Measurements from ENCODE around the gene FAM217B.

The FAM217B gene

DNA sequence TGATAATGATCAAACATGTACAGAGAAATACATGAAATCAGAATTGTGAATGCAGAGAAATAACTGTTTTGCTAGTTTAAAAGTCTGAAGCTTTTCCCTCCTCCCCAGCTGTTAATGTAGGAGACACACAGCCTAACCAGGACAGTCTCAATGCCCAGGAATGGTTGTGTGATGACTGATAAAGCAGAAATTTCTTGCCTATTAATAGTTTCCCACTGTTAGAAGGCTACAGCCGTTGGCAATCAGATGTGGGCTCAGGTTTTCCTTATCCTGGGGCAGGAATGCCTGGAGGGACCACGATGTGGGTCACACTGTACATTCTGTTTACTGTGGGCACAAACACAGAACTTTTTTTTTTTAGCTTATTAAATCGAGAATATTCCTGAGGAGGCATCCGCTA is 2.0 kb upstream of the FAM217B start:
- Histone ChIP-seq H3K9ac (ENCODE audit: low read length in 5 of 5) (peak overlapping the region in 1 of 5 donors; percentile 28), H3K36me3 (ENCODE audit: control insufficient read depth in 5 of 5, insufficient read depth in 5 of 5, low read length in 5 of 5) (peaks cover 0 to 10% (median 4%) of the 10 kb centered on the region in 5 donors), H3K4me1 (ENCODE audit: control insufficient read depth in 5 of 5, insufficient read depth in 5 of 5, low read length in 5 of 5) (peaks cover 15 to 67% (median 55%) of the 10 kb centered on the region in 5 donors), H3K27ac (ENCODE audit: low read depth, low read length) (no peak overlapping the region), H3K27me3 (ENCODE audit: control insufficient read depth in 5 of 5, insufficient read depth in 4 of 5, low read length in 5 of 5) (no peaks in the 10 kb centered on the region), H3K4me3 (ENCODE audit: low read depth in 1 of 5, low read length in 5 of 5) (peak overlapping the region in 2 of 5 donors; percentile 17 to 79), H3K9me3 (ENCODE audit: control insufficient read depth in 5 of 5, low read length in 5 of 5) (no peaks in the 10 kb centered on the region)

DNA sequence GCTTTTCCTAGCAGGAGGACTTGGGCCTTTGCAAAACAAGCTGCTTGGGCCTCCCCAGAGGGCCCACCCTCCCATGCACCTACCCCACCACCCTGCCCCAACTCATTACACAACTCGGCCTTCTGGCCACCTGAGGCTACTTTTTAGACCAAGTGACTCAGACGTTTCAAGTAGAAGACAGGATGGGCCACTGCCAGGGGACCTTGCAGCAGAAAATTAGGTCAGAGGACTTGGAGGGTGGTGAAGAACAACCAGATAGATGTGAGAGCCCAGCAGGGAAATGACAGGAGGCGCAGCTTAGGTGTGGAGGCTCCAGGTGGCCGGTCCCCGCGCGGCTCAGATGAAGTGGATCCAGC is 1.5 kb upstream of the FAM217B start:
- H3K36me3 ChIP-seq (ENCODE audit: control insufficient read depth in 5 of 5, insufficient read depth in 5 of 5, low read length in 5 of 5): peaks cover 1 to 11% (median 6%) of the 10 kb centered on the region in 5 donors
- peaks cover 15 to 64% (median 53%) of the 10 kb centered on the region in 5 donors for H3K4me1 ChIP-seq (ENCODE audit: control insufficient read depth in 5 of 5, insufficient read depth in 5 of 5, low read length in 5 of 5)
- no peak overlapping the region for H3K27ac ChIP-seq (ENCODE audit: low read depth, low read length)
- no peak overlapping the region for H3K9ac ChIP-seq (ENCODE audit: low read length in 5 of 5)
- H3K27me3 ChIP-seq (ENCODE audit: control insufficient read depth in 5 of 5, insufficient read depth in 4 of 5, low read length in 5 of 5): no peaks in the 10 kb centered on the region
- peak overlapping the region; percentile 17 to 96 (median 92) for H3K4me3 ChIP-seq (ENCODE audit: low read depth in 1 of 5, low read length in 5 of 5)
- no peaks in the 10 kb centered on the region for H3K9me3 ChIP-seq (ENCODE audit: control insufficient read depth in 5 of 5, low read length in 5 of 5)

DNA sequence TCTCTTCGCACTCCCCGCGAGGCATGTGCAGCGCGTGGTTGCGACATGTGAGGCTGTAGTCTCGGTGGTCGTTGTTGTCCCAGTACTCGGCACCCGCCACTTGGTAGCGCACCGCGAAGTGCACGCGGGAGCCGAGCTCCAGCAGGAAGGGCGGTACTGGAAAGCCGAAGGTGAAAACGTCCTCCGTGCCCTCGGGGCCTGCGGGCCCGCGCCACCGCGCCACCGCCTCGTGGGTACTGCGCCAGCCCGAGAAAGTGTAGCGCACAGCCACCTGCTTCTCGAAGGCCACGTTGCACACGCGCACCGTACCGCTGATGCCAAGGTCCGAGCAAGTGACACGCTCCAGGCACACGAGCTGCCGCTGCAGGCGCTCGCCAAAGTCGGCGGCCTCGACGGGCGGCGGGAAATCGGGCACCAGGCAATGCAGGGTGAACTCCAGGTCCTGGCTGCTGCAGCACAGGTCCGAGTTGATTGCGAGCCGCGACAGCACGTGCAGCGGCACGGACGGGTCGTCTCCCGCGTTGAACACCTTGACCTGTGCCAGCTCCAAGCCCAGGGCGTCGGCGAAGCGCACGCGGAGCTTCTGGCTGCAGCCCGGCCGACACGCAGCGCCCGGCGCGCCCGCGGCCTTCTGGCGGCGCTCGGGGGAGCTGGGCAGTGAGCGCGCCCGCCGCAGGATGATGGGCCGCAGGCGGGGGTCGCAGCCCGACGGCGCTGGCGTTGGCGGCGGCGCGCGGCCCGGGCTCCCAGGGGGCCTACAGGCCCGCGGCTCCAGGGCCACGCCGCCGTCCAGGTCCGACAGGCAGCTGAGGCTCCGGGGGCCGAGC is 924 bp upstream of the FAM217B start:
- no peaks in the 10 kb centered on the region for H3K27me3 ChIP-seq (ENCODE audit: control insufficient read depth in 5 of 5, insufficient read depth in 4 of 5, low read length in 5 of 5)
- H3K4me3 ChIP-seq (ENCODE audit: low read depth in 1 of 5, low read length in 5 of 5): peak overlapping the region in 4 of 5 donors; percentile 79 to 96 (median 93)
- H3K9me3 ChIP-seq (ENCODE audit: control insufficient read depth in 5 of 5, low read length in 5 of 5): no peaks in the 10 kb centered on the region
- H3K27ac ChIP-seq (ENCODE audit: low read depth, low read length): peak overlapping the region; percentile 94
- H3K4me1 ChIP-seq (ENCODE audit: control insufficient read depth in 5 of 5, insufficient read depth in 5 of 5, low read length in 5 of 5): peaks cover 15 to 58% (median 50%) of the 10 kb centered on the region in 5 donors
- peaks cover 7 to 17% (median 11%) of the 10 kb centered on the region in 5 donors for H3K36me3 ChIP-seq (ENCODE audit: control insufficient read depth in 5 of 5, insufficient read depth in 5 of 5, low read length in 5 of 5)
- peak overlapping the region in 4 of 5 donors; percentile 68 to 90 (median 80) for H3K9ac ChIP-seq (ENCODE audit: low read length in 5 of 5)

DNA sequence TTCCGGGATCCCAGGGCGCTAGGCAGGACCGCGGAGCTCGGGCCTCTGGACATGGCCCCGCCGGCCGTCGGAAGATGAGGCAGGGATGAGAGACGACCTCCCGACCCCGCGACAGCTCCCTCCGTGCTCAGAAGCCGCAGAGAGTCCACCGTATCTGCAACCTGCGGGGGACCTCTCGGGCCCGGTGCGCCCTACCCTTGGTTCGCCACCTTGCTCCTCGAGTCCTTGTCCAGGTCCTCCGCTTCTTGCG is 385 bp upstream of the FAM217B start:
- H3K36me3 ChIP-seq (ENCODE audit: control insufficient read depth in 5 of 5, insufficient read depth in 5 of 5, low read length in 5 of 5): peaks cover 11 to 22% (median 15%) of the 10 kb centered on the region in 5 donors
- H3K4me1 ChIP-seq (ENCODE audit: control insufficient read depth in 5 of 5, insufficient read depth in 5 of 5, low read length in 5 of 5): peaks cover 15 to 56% (median 49%) of the 10 kb centered on the region in 5 donors
- H3K9ac ChIP-seq (ENCODE audit: low read length in 5 of 5): peak overlapping the region in 4 of 5 donors; percentile 68 to 90 (median 80)
- H3K27me3 ChIP-seq (ENCODE audit: control insufficient read depth in 5 of 5, insufficient read depth in 4 of 5, low read length in 5 of 5): no peaks in the 10 kb centered on the region
- H3K27ac ChIP-seq (ENCODE audit: low read depth, low read length): peak overlapping the region; percentile 94
- H3K4me3 ChIP-seq (ENCODE audit: low read depth in 1 of 5, low read length in 5 of 5): peak overlapping the region; percentile 59 to 96 (median 92)
- no peaks in the 10 kb centered on the region for H3K9me3 ChIP-seq (ENCODE audit: control insufficient read depth in 5 of 5, low read length in 5 of 5)

DNA sequence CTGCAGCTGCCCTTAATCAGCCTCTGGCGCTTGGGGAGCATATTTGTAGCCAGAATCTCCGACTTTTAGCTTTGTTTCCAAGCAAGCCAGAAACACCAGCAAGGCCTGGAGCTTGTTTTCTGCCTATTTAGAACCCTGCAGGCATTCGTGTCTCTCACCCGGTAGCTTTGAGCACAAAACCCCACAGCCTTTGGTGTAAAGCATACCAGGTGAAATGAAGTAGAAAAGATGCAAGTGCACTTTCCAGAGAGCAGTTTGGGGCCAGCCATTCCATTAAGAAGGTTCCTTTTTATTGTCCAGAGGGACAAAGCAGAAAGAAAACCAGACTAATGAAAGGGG is 736 bp downstream of the FAM217B start:
- peaks cover 15 to 65% (median 57%) of the 10 kb centered on the region in 5 donors for H3K4me1 ChIP-seq (ENCODE audit: control insufficient read depth in 5 of 5, insufficient read depth in 5 of 5, low read length in 5 of 5)
- peaks cover 11 to 25% (median 16%) of the 10 kb centered on the region in 5 donors for H3K36me3 ChIP-seq (ENCODE audit: control insufficient read depth in 5 of 5, insufficient read depth in 5 of 5, low read length in 5 of 5)
- H3K4me3 ChIP-seq (ENCODE audit: low read depth in 1 of 5, low read length in 5 of 5): peak overlapping the region; percentile 79 to 97 (median 94)
- peak overlapping the region; percentile 94 for H3K27ac ChIP-seq (ENCODE audit: low read depth, low read length)
- H3K27me3 ChIP-seq (ENCODE audit: control insufficient read depth in 5 of 5, insufficient read depth in 4 of 5, low read length in 5 of 5): no peaks in the 10 kb centered on the region
- H3K9me3 ChIP-seq (ENCODE audit: control insufficient read depth in 5 of 5, low read length in 5 of 5): no peaks in the 10 kb centered on the region
- peak overlapping the region in 4 of 5 donors; percentile 60 to 73 (median 62) for H3K9ac ChIP-seq (ENCODE audit: low read length in 5 of 5)

DNA sequence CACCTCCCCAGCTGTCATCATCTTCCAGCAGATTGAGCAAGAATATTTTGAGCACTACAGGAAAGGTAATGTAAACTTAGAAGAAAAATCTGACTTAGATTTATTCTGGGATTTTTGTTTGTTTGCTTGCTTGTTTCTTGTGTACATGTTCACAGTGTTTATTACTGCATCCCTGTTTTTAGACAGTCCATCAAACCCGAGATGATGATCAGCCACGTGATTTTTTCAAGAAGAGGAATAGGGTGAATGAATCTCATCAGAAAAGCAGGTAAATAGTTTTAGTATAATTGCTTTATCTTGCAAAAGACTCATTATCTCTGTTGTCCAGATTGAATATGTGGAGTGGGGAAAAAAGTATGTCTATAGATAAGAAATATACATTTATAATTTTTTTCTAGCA is 2.1 kb downstream of the FAM217B start:
- no peaks in the 10 kb centered on the region for H3K9me3 ChIP-seq (ENCODE audit: control insufficient read depth in 5 of 5, low read length in 5 of 5)
- peaks cover 15 to 55% (median 52%) of the 10 kb centered on the region in 5 donors for H3K4me1 ChIP-seq (ENCODE audit: control insufficient read depth in 5 of 5, insufficient read depth in 5 of 5, low read length in 5 of 5)
- no peaks in the 10 kb centered on the region for H3K27me3 ChIP-seq (ENCODE audit: control insufficient read depth in 5 of 5, insufficient read depth in 4 of 5, low read length in 5 of 5)
- H3K9ac ChIP-seq (ENCODE audit: low read length in 5 of 5): no peak overlapping the region
- peaks cover 11 to 25% (median 16%) of the 10 kb centered on the region in 5 donors for H3K36me3 ChIP-seq (ENCODE audit: control insufficient read depth in 5 of 5, insufficient read depth in 5 of 5, low read length in 5 of 5)
- H3K27ac ChIP-seq (ENCODE audit: low read depth, low read length): no peak overlapping the region
- H3K4me3 ChIP-seq (ENCODE audit: low read depth in 1 of 5, low read length in 5 of 5): no peak overlapping the region

GRCh38 chr20:59944726-59945125 is 4.5 kb downstream of the FAM217B start:
- H3K27ac ChIP-seq (ENCODE audit: low read depth, low read length): no peak overlapping the region

GRCh38 chr20:59945175-59945574 is 5.0 kb downstream of the FAM217B start:
- peaks cover 11 to 28% (median 16%) of the 10 kb centered on the region in 5 donors for H3K36me3 ChIP-seq (ENCODE audit: control insufficient read depth in 5 of 5, insufficient read depth in 5 of 5, low read length in 5 of 5)
- H3K9ac ChIP-seq (ENCODE audit: low read length in 5 of 5): peak overlapping the region in 1 of 5 donors; percentile 14
- no peak overlapping the region for H3K4me3 ChIP-seq (ENCODE audit: low read depth in 1 of 5, low read length in 5 of 5)
- no peaks in the 10 kb centered on the region for H3K27me3 ChIP-seq (ENCODE audit: control insufficient read depth in 5 of 5, insufficient read depth in 4 of 5, low read length in 5 of 5)
- H3K4me1 ChIP-seq (ENCODE audit: control insufficient read depth in 5 of 5, insufficient read depth in 5 of 5, low read length in 5 of 5): peaks cover 3 to 37% (median 30%) of the 10 kb centered on the region in 5 donors
- H3K9me3 ChIP-seq (ENCODE audit: control insufficient read depth in 5 of 5, low read length in 5 of 5): no peaks in the 10 kb centered on the region
- no peak overlapping the region for H3K27ac ChIP-seq (ENCODE audit: low read depth, low read length)

More at GRCh38 chr20:59944726-59945125, 4.5 kb downstream of the FAM217B start:
- Histone ChIP-seq H3K9ac (ENCODE audit: low read length in 5 of 5) (no peak overlapping the region), H3K36me3 (ENCODE audit: control insufficient read depth in 5 of 5, insufficient read depth in 5 of 5, low read length in 5 of 5) (peaks cover 11 to 25% (median 16%) of the 10 kb centered on the region in 5 donors), H3K4me1 (ENCODE audit: control insufficient read depth in 5 of 5, insufficient read depth in 5 of 5, low read length in 5 of 5) (peaks cover 3 to 39% (median 30%) of the 10 kb centered on the region in 5 donors), H3K4me3 (ENCODE audit: low read depth in 1 of 5, low read length in 5 of 5) (no peak overlapping the region), H3K9me3 (ENCODE audit: control insufficient read depth in 5 of 5, low read length in 5 of 5) (no peaks in the 10 kb centered on the region), H3K27me3 (ENCODE audit: control insufficient read depth in 5 of 5, insufficient read depth in 4 of 5, low read length in 5 of 5) (no peaks in the 10 kb centered on the region)

GRCh38 chr20:59945731-59946130 is 5.5 kb downstream of the FAM217B start:
- H3K27ac ChIP-seq (ENCODE audit: low read depth, low read length): no peak overlapping the region
- peaks cover 3 to 32% (median 26%) of the 10 kb centered on the region in 5 donors for H3K4me1 ChIP-seq (ENCODE audit: control insufficient read depth in 5 of 5, insufficient read depth in 5 of 5, low read length in 5 of 5)

GRCh38 chr20:59947376-59947775 is 7.2 kb downstream of the FAM217B start:
- no peaks in the 10 kb centered on the region for H3K27me3 ChIP-seq (ENCODE audit: control insufficient read depth in 5 of 5, insufficient read depth in 4 of 5, low read length in 5 of 5)
- peaks cover 15 to 30% (median 18%) of the 10 kb centered on the region in 5 donors for H3K36me3 ChIP-seq (ENCODE audit: control insufficient read depth in 5 of 5, insufficient read depth in 5 of 5, low read length in 5 of 5)
- peaks cover 0 to 19% (median 11%) of the 10 kb centered on the region in 5 donors for H3K4me1 ChIP-seq (ENCODE audit: control insufficient read depth in 5 of 5, insufficient read depth in 5 of 5, low read length in 5 of 5)
- H3K9ac ChIP-seq (ENCODE audit: low read length in 5 of 5): no peak overlapping the region
- H3K4me3 ChIP-seq (ENCODE audit: low read depth in 1 of 5, low read length in 5 of 5): no peak overlapping the region
- H3K9me3 ChIP-seq (ENCODE audit: control insufficient read depth in 5 of 5, low read length in 5 of 5): no peaks in the 10 kb centered on the region
- H3K27ac ChIP-seq (ENCODE audit: low read depth, low read length): no peak overlapping the region

More at GRCh38 chr20:59945731-59946130, 5.5 kb downstream of the FAM217B start:
- H3K9me3 ChIP-seq (ENCODE audit: control insufficient read depth in 5 of 5, low read length in 5 of 5): no peaks in the 10 kb centered on the region
- no peaks in the 10 kb centered on the region for H3K27me3 ChIP-seq (ENCODE audit: control insufficient read depth in 5 of 5, insufficient read depth in 4 of 5, low read length in 5 of 5)
- H3K4me3 ChIP-seq (ENCODE audit: low read depth in 1 of 5, low read length in 5 of 5): no peak overlapping the region
- H3K36me3 ChIP-seq (ENCODE audit: control insufficient read depth in 5 of 5, insufficient read depth in 5 of 5, low read length in 5 of 5): peaks cover 11 to 28% (median 16%) of the 10 kb centered on the region in 5 donors
- peak overlapping the region in 1 of 5 donors; percentile 14 for H3K9ac ChIP-seq (ENCODE audit: low read length in 5 of 5)

Measured in subcutaneous abdominal adipose tissue (tissue), 5 donors.